HFF-Myc (cell line): ENCODE measurements around the gene FLYWCH1.

Experiments used
- DNase-seq: peaks from one replicate; pipeline ENCODE4 v3.0.0-alpha.2; 2011; ENCODE audit warnings: low read depth; ENCODE audit errors: extremely low read depth
- H3K4me3 ChIP-seq: replicated peaks from 2 replicates; pipeline ENCODE4 v1.5.1; 2011; ENCODE audit warnings: low read depth, mild to moderate bottlenecking, control low read depth, low read length
- CTCF ChIP-seq: IDR thresholded peaks from 2 replicates; pipeline ENCODE4 v1.5.1; 2012; ENCODE audit warnings: mild to moderate bottlenecking, low read depth, low read length, control low read depth; ENCODE audit errors: missing control alignments

The FLYWCH1 gene

GRCh38 chr16:2991566-2992261 lies 80.0 kb downstream of the FLYWCH1 start:
- no peak for TF ChIP-seq CTCF
- no peak overlapping the region for H3K4me3 ChIP-seq
- DNase-seq: no peak

- no peak for DNase-seq
- no peak for TF ChIP-seq CTCF
These were observed 80.8 kb downstream of the FLYWCH1 start for GRCh38 chr16:2992383-2993081.

DNA sequence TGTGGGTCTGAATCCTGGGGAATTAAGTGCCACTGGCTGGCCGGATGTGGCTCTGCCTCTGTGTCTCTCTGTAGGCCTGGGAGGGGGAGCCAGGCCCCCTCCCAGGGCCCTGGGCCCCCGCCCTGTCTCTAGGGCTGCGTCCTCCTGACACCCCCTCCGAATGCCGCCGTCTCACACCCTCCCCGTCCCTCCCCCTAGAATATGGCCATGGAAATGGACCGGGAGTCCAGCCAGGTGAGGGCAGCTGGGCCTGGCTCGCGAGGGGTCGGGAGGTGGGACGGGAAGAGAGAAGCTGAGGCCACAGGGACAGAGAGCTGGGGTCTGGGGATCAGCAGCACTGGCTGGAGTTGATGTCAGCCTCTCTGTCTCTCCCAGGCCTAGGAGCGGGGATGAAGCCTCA lies 84.6 kb downstream of the FLYWCH1 start:
- no peak for DNase-seq
- no peak overlapping the region for H3K4me3 ChIP-seq
- TF ChIP-seq CTCF: no peak

More at GRCh38 chr16:2992383-2993081, 80.8 kb downstream of the FLYWCH1 start:
- no peak overlapping the region for H3K4me3 ChIP-seq

DNA sequence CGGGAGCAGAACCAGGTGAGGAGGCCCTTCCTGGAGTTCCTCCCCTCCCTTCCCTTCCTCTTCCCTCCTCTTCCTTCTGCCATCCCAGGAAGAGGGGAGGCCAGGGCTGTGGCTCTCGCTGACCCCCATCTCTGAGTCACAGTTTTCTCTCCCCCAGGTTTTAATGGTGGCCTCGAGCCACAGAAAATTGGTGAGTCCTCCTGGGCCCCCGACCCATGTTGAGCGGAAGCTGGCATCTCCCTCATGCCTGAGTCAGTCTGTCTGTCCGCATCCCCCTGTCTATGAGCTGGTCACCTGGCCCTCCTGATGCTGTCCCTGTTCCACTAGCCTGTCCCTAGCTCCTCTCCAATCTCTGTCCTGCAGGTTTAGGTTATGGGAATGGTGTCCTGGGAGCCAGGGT lies 88.2 kb downstream of the FLYWCH1 start:
- H3K4me3 ChIP-seq: no peak overlapping the region
- no peak for TF ChIP-seq CTCF
- DNase-seq: no peak

DNA sequence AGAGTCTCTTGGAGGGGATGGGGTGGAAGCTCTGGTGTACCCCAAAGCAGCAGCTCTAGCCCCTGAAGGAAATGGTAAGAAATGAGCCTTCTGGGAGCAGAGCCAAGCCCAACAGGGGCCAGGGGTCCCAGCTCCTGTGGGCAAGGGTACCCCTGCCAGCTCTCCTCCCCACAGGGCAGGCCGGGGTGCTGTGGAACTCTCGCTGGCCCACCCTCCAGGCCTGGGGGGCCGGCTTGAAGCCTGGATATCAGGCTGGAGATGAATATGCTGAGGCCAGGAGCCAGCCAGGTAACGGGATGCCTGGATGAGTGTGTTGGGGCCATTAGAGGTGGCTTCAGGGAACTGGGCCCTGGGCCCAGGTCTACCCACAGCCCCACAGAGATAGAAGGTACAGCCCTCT lies 88.8 kb downstream of the FLYWCH1 start:
- H3K4me3 ChIP-seq: no peak overlapping the region
- DNase-seq: no peak
- TF ChIP-seq CTCF: no peak
